Progenitor cell of endocrine pancreas (in vitro differentiated cells): ENCODE data around the gene RALGAPA2. TPM values are rescaled to one million over a fixed set of nuclear protein-coding genes. Genes with fewer than 3 reads are reported as not detected.

Experiments
- DNase-seq: peaks from one replicate; pipeline ENCODE4 v3.0.0; 2021; ENCODE audit warnings: low spot score; ENCODE audit not compliant: unreplicated experiment
- H3K27ac Mint-ChIP-seq: 2 replicates; pipeline ENCODE4 v1.8.0; 2021; ENCODE audit warnings: mild to moderate bottlenecking, moderate library complexity, mixed read lengths
- H3K27me3 Mint-ChIP-seq: 2 replicates; pipeline ENCODE4 v1.8.0; 2021; ENCODE audit warnings: mixed read lengths
- H3K36me3 Mint-ChIP-seq: 2 replicates; pipeline ENCODE4 v1.8.0; 2022; ENCODE audit warnings: mixed read lengths; ENCODE audit not compliant: insufficient read depth
- H3K4me1 Mint-ChIP-seq: 2 replicates; pipeline ENCODE4 v1.8.0; 2021; ENCODE audit warnings: low read depth, mixed read lengths
- H3K4me3 Mint-ChIP-seq: 2 replicates; pipeline ENCODE4 v1.8.0; 2021; ENCODE audit warnings: low read depth, mild to moderate bottlenecking, moderate library complexity, mixed read lengths
- H3K9me3 Mint-ChIP-seq: 2 replicates; pipeline ENCODE4 v1.8.0; 2021; ENCODE audit warnings: low read depth, mixed read lengths
- total RNA-seq: library from RNA; stranded (reverse); gene quantifications from 2 replicates; pipeline ENCODE4 v1.2.1, GENCODE V29; 2021
- TF ChIP-seq, protein P1 (sequence below): fragments of 200-600 bp; sonication (generic); IDR thresholded peaks from one replicate; pipeline ENCODE4 v1.5.0; 2021; ENCODE audit warnings: antibody characterized with exemption, mild to moderate bottlenecking; ENCODE audit not compliant: unreplicated experiment

RALGAPA2 gene
- total RNA-seq, 1 donor from 2014 or later = 109 TPM

DNA sequence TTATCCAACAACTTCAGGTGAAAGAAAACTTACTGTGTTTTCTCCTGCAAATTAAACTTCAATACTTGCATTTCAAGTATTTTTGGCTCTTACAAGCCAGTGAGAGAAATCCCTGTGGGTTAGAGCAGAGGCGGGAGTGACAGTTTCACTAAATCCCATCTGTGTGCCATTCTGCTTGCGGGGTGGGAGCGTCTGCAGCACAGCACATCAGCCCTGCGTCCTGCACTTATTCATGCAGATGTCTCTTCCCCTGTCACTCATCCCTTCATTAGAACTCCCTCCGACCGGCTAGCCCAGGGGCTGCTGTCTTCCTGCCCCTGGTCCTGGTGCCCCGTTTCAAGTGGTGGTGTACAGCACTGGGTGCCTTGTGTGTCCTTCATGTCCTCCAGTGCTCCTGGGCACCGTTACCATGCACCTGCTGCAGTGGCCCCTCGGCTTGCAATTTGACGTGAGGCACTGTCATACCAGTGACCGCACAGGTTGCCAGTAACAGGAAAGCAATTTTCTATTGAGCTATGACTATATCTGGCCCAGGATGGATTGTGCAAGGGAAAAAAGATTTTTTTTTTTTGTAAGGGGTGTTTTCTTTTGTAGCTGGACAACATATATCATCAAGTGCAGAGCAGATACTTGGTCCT lies 285.1 kb downstream of the RALGAPA2 start:
- H3K4me3 Mint-ChIP-seq = no peak overlapping the region
- H3K36me3 Mint-ChIP-seq = peaks cover 12% of the 10 kb centered on the region
- H3K27me3 Mint-ChIP-seq = no peaks in the 10 kb centered on the region
- DNase-seq = no peak
- H3K4me1 Mint-ChIP-seq = no peaks in the 10 kb centered on the region
- TF ChIP-seq, protein P1, sequence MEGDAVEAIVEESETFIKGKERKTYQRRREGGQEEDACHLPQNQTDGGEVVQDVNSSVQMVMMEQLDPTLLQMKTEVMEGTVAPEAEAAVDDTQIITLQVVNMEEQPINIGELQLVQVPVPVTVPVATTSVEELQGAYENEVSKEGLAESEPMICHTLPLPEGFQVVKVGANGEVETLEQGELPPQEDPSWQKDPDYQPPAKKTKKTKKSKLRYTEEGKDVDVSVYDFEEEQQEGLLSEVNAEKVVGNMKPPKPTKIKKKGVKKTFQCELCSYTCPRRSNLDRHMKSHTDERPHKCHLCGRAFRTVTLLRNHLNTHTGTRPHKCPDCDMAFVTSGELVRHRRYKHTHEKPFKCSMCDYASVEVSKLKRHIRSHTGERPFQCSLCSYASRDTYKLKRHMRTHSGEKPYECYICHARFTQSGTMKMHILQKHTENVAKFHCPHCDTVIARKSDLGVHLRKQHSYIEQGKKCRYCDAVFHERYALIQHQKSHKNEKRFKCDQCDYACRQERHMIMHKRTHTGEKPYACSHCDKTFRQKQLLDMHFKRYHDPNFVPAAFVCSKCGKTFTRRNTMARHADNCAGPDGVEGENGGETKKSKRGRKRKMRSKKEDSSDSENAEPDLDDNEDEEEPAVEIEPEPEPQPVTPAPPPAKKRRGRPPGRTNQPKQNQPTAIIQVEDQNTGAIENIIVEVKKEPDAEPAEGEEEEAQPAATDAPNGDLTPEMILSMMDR = no peak
- H3K9me3 Mint-ChIP-seq = no peaks in the 10 kb centered on the region
- peak overlapping the region; percentile 57 for H3K27ac Mint-ChIP-seq

DNA sequence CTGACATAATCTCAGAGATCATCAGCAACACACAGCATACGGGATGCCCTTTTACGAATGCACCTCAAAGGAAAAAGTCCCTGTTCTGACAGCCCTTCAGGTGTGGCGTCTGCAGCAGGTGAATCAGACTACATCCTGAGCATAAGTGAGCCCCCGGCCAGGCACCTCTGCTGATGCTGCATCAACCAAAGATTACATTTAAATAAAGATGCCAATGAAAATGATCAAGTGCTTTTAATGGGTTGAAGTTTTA lies 285.9 kb downstream of the RALGAPA2 start:
- no peak overlapping the region for H3K4me3 Mint-ChIP-seq
- H3K4me1 Mint-ChIP-seq = no peaks in the 10 kb centered on the region
- H3K36me3 Mint-ChIP-seq = peaks cover 11% of the 10 kb centered on the region
- H3K27me3 Mint-ChIP-seq = no peaks in the 10 kb centered on the region
- TF ChIP-seq, protein P1 = no peak
- DNase-seq = no peak
- no peaks in the 10 kb centered on the region for H3K9me3 Mint-ChIP-seq
- H3K27ac Mint-ChIP-seq = no peak overlapping the region

- H3K36me3 Mint-ChIP-seq = peaks cover 13% of the 10 kb centered on the region
- no peaks in the 10 kb centered on the region for H3K4me1 Mint-ChIP-seq
- TF ChIP-seq, protein P1 = no peak
- H3K27ac Mint-ChIP-seq = no peak overlapping the region
- H3K9me3 Mint-ChIP-seq = no peaks in the 10 kb centered on the region
- no peak for DNase-seq
- no peak overlapping the region for H3K4me3 Mint-ChIP-seq
- H3K27me3 Mint-ChIP-seq = no peaks in the 10 kb centered on the region
Measured at GRCh38 chr20:20425823-20426654, 286.4 kb downstream of the RALGAPA2 start.

DNA sequence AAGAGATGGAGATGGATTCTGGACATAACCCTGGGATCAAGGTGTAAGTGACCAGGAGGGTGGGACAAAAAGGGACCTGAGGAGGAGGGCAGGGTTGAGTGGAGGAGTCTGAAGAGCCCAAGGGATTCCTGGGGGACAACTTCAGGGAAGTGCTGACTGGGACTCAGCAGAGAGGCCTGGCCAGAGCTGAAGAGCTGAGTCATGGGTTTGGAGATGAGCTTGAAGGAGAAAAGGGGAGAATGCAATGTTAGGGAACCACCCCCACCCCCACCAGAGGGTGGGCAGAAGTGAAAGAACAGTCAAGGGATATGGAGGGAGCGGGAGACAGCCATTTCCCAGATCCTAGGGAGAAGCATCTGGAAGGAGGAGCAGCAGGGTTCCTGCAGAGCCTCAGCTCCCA lies 289.3 kb downstream of the RALGAPA2 start:
- H3K4me3 Mint-ChIP-seq = no peak overlapping the region
- H3K4me1 Mint-ChIP-seq = no peaks in the 10 kb centered on the region
- no peak overlapping the region for H3K27ac Mint-ChIP-seq
- no peaks in the 10 kb centered on the region for H3K9me3 Mint-ChIP-seq
- H3K27me3 Mint-ChIP-seq = no peaks in the 10 kb centered on the region
- no peak for DNase-seq
- TF ChIP-seq, protein P1 = no peak
- H3K36me3 Mint-ChIP-seq = peaks cover 20% of the 10 kb centered on the region

GRCh38 chr20:20417876-20418676 lies 294.4 kb downstream of the RALGAPA2 start:
- no peak overlapping the region for H3K4me3 Mint-ChIP-seq
- DNase-seq = no peak
- H3K27me3 Mint-ChIP-seq = peaks cover 2% of the 10 kb centered on the region
- no peaks in the 10 kb centered on the region for H3K9me3 Mint-ChIP-seq
- H3K36me3 Mint-ChIP-seq = peaks cover 21% of the 10 kb centered on the region
- H3K4me1 Mint-ChIP-seq = peaks cover 3% of the 10 kb centered on the region
- no peak overlapping the region for H3K27ac Mint-ChIP-seq
- TF ChIP-seq, protein P1 = no peak
